K562 (cell line): ENCODE measurements around the gene IMPA2. TPM values are rescaled to one million over a fixed set of nuclear protein-coding genes. Genes with fewer than 3 reads are reported as not detected.

Experiments
- ATAC-seq: fragments of 200-7000 bp; cut with Tn5 transposase; 3 replicates; pipeline ENCODE4 v1.9.1; 2020; ENCODE audit warnings: moderate library complexity
- BruUV-seq: library from RNA; stranded (reverse); fragments of 400-500 nt; replicated peaks from 2 replicates; lab custom pipeline; 2021; lab: Mats Ljungman, UMichigan
- CTCF ChIA-PET: fragments of 300-600 bp; formaldehyde crosslinking; extraction: SDS; loops from one replicate; lab custom pipeline; 2021; ENCODE audit warnings: low intra/inter-chr PET ratio; lab: Yijun Ruan, JAX
- POLR2A ChIA-PET: fragments of 300-600, 350-650 bp; sonication (Branson Sonifier 250); formaldehyde crosslinking; extraction: SDS; loops from one replicate; lab custom pipeline; 2021; ENCODE audit warnings: antibody characterized with exemption, inconsistent platforms; lab: Yijun Ruan, JAX
- DNase-seq, 4 experiments: peaks; one replicate each; pipeline versions ENCODE4 v3.0.0 to v3.0.0-alpha.2; 2011 to 2018; ENCODE audit warnings: low spot score in 3 of 4, mixed read lengths in 3 of 4; ENCODE audit errors: extremely low read depth in 1 of 4
- FAIRE-seq: peaks from 2 replicates; lab custom pipeline; 2011; peaks lifted over from hg19 to GRCh38; lab: Jason Lieb, UNC
- H2AFZ ChIP-seq: 2 replicates; pipeline ENCODE4 v1.6.0; 2011; ENCODE audit warnings: low read depth, low read length, control low read depth, inconsistent platforms
- H3K27ac ChIP-seq: fragments of 200-600 bp; 3 replicates; pipeline ENCODE4 v1.8.0; 2011; ENCODE audit warnings: low read depth, mild to moderate bottlenecking, control low read depth, inconsistent platforms, low read length, moderate library complexity, mixed read lengths; ENCODE audit errors: extremely low read depth
- H3K27me3 ChIP-seq, 2 experiments: fragments of 300-600 bp in 1 of 2; 2 replicates in 1 of 2; 3 replicates in 1 of 2; pipeline versions ENCODE4 v1.6.0 to v1.8.0; 2011; ENCODE audit warnings: inconsistent platforms in 2 of 2, low read length in 2 of 2, mild to moderate bottlenecking in 1 of 2, mixed read lengths in 1 of 2, moderate library complexity in 1 of 2; ENCODE audit not compliant: control insufficient read depth in 2 of 2, insufficient read depth in 2 of 2
- H3K36me3 ChIP-seq: fragments of 300-600 bp; 3 replicates; pipeline ENCODE4 v1.8.0; 2011; ENCODE audit warnings: mild to moderate bottlenecking, low read length, inconsistent platforms; ENCODE audit not compliant: control insufficient read depth, insufficient read depth
- H3K4me1 ChIP-seq, 2 experiments: fragments of 200-600 bp in 1 of 2; replicated peaks in 1 of 2; 2 replicates in 1 of 2; 3 replicates in 1 of 2; pipeline versions ENCODE4 v1.5.1 to v1.8.0; 2011; ENCODE audit warnings: inconsistent platforms in 2 of 2, low read length in 2 of 2, mild to moderate bottlenecking in 1 of 2, mixed read lengths in 1 of 2, moderate library complexity in 1 of 2; ENCODE audit not compliant: control insufficient read depth in 2 of 2, insufficient read depth in 2 of 2
- H3K4me2 ChIP-seq: 2 replicates; pipeline ENCODE4 v1.6.1; 2011; ENCODE audit warnings: low read length, control low read depth, inconsistent platforms, mixed read lengths; ENCODE audit not compliant: insufficient read depth
- H3K4me3 ChIP-seq: fragments of 200-600 bp; sonication (generic), shearing (Covaris generic); 2 replicates; pipeline ENCODE4 v1.5.1; 2016; ENCODE audit warnings: control low read depth, inconsistent platforms
- H3K79me2 ChIP-seq: fragments of 200-600 bp; 3 replicates; pipeline ENCODE4 v1.8.0; 2011; ENCODE audit warnings: low read length, inconsistent platforms; ENCODE audit not compliant: control insufficient read depth, insufficient read depth
- H3K9ac ChIP-seq, 2 experiments: 2 replicates each; pipeline versions ENCODE4 v1.6.0 to v1.6.1; 2011; ENCODE audit warnings: low read depth in 2 of 2, low read length in 2 of 2, control low read depth in 1 of 2, inconsistent platforms in 1 of 2, mild to moderate bottlenecking in 1 of 2, mixed read lengths in 1 of 2; ENCODE audit not compliant: insufficient read depth in 1 of 2
- H3K9me1 ChIP-seq: one replicate; pipeline ENCODE4 v1.6.0; 2011; ENCODE audit warnings: inconsistent platforms, mild to moderate bottlenecking, low read length, moderate library complexity; ENCODE audit not compliant: control insufficient read depth, insufficient read depth
- H3K9me3 ChIP-seq: replicated peaks from 2 replicates; pipeline ENCODE4 v1.5.1; 2011; ENCODE audit warnings: low read depth, low read length, inconsistent platforms; ENCODE audit not compliant: control insufficient read depth, insufficient read depth
- H4K20me1 ChIP-seq: replicated peaks from 2 replicates; pipeline ENCODE4 v1.6.1; 2011; ENCODE audit warnings: low read length, inconsistent platforms, mixed read lengths; ENCODE audit not compliant: control insufficient read depth, insufficient read depth
- ADNP ChIP-seq: fragments of 200-800 bp; sonication (Bioruptor generic); IDR thresholded peaks from 2 replicates; pipeline ENCODE4 v1.6.1; 2016; ENCODE audit warnings: missing genetic modification characterization, missing compliant biosample characterization
- ARNT ChIP-seq, 2 experiments: fragments of 450-650 bp; IDR thresholded peaks; 2 replicates each; pipeline ENCODE4 v1.6.1; 2016; ENCODE audit warnings: mild to moderate bottlenecking in 1 of 2
- HINFP ChIP-seq: fragments of 450-650 bp; conservative IDR thresholded peaks from 2 replicates; pipeline ENCODE4 v1.6.1; 2016; ENCODE audit warnings: missing genetic modification characterization, low read depth, mild to moderate bottlenecking, control low read depth, missing compliant biosample characterization
- ID3 ChIP-seq, 2 experiments: fragments of 250-450 bp in 1 of 2; fragments of 450-650 bp in 1 of 2; sonication (Bioruptor Pico) in 1 of 2; IDR thresholded peaks; 2 replicates each; pipeline versions ENCODE4 v1.6.1 to v1.8.0; 2016 to 2021; ENCODE audit warnings: mild to moderate bottlenecking in 2 of 2, moderate library complexity in 2 of 2, missing compliant biosample characterization in 1 of 2, missing genetic modification characterization in 1 of 2
- MAX ChIP-seq: sonication (generic); formaldehyde crosslinking; IDR thresholded peaks from 2 replicates; pipeline ENCODE4 v1.9.0; 2022; ENCODE audit warnings: mild to moderate bottlenecking, missing genetic modification reagents
- ZBTB34 ChIP-seq: fragments of 250-450 bp; sonication (Bioruptor Pico); IDR thresholded peaks from 2 replicates; pipeline ENCODE4 v1.8.0; 2021; ENCODE audit warnings: mild to moderate bottlenecking, moderate library complexity
- ZBTB49 ChIP-seq: sonication (generic); formaldehyde crosslinking; IDR thresholded peaks from 2 replicates; pipeline ENCODE4 v1.8.0; 2022; ENCODE audit warnings: missing genetic modification reagents, mild to moderate bottlenecking, borderline replicate concordance
- ZNF175 ChIP-seq: fragments of 200-800 bp; sonication (Bioruptor generic); IDR thresholded peaks from 2 replicates; pipeline ENCODE4 v1.6.1; 2016; ENCODE audit warnings: low read depth, mild to moderate bottlenecking, missing genetic modification characterization, missing compliant biosample characterization
- ZNF263 ChIP-seq: sonication (generic); formaldehyde crosslinking; IDR thresholded peaks from 2 replicates; pipeline ENCODE4 v1.8.0; 2022; ENCODE audit warnings: mild to moderate bottlenecking, missing genetic modification reagents, borderline replicate concordance
- ZNF644 ChIP-seq: fragments of 200-800 bp; sonication (Bioruptor generic); IDR thresholded peaks from 2 replicates; pipeline ENCODE4 v1.6.1; 2016; ENCODE audit warnings: low read depth, missing genetic modification characterization, missing compliant biosample characterization
- WGBS: fragments of 100-300 bp; shearing (Covaris generic); methylation state at CpG from one replicate; pipeline ENCODE4 v1.1.6; 2016; ENCODE audit warnings: low coverage, mixed read lengths; ENCODE audit not compliant: insufficient coverage; ENCODE audit errors: missing lambda C conversion rate; 5-methylcytosine and 5-hydroxymethylcytosine counted together
- in situ Hi-C: fragments of 300-500 bp; cut with MboI; formaldehyde crosslinking; loops from 4 replicates; pipeline ENCODE4 v1.15.0; 2018; ENCODE audit warnings: inconsistent platforms, mixed read lengths
- intact Hi-C: fragments of 100-400 bp; cut with micrococcal nuclease; formaldehyde crosslinking; loops from 2 replicates; pipeline ENCODE4 v1.14.2; 2022
- polyA plus RNA-seq, 8 experiments: library from polyadenylated mRNA; depleted of rRNA in 4 of 8; stranded (reverse) in 5 of 8; unstranded in 3 of 8; fragments of >200 nt; fragmentation: Nextera tagmentation in 2 of 8; fragmentation: Illumina TruSeq in 1 of 8; extraction: Ambion mirVana in 2 of 8; extraction: Trizol in 1 of 8; gene quantifications; 2 replicates each; pipeline versions ENCODE4 v1.2.1 to v1.2.3, GENCODE V29; 2011 to 2014; ENCODE audit warnings: inconsistent platforms in 1 of 8, missing spikeins in 1 of 8
- total RNA-seq, 7 experiments: library from RNA; depleted of rRNA in 6 of 7; stranded (reverse); fragments of >200 nt in 6 of 7; fragmentation: Illumina TruSeq in 2 of 7; extraction: Trizol in 2 of 7; gene quantifications; 2 replicates each; pipeline versions ENCODE4 v1.2.1 to v1.2.3, GENCODE V29; 2011 to 2021; ENCODE audit warnings: low replicate concordance in 1 of 7

IMPA2 gene
- total and polyA plus RNA-seq, 9 of the 15 experiments (the other 6 are each of a cell fraction or from before 2014, with no cell fraction given), result 0.62 to 11.3 (median 5.7) TPM

- H3K27me3 ChIP-seq, result no peaks in the 10 kb centered on the region
- in situ Hi-C loops (no loop called here), intact Hi-C loops (no loop called here)
- H3K9me3 ChIP-seq, result peaks cover 2% of the 10 kb centered on the region; the same call in 1 of the 2 replicates
- no peaks in the 10 kb centered on the region for H4K20me1 ChIP-seq
- no peak overlapping the region for H3K4me3 ChIP-seq
- H3K9ac ChIP-seq, result peak overlapping the region; percentile 11 to 29; a peak in 2 of 4 replicates
- peak overlapping the region; percentile 46 for H2AFZ ChIP-seq
- peak overlapping the region; percentile 38; the same call in 1 of the 3 replicates for H3K27ac ChIP-seq
- no peaks in the 10 kb centered on the region; the same call in 2 of the 3 replicates for H3K79me2 ChIP-seq
- H3K36me3 ChIP-seq, result no peaks in the 10 kb centered on the region
- ATAC-seq (peak; percentile 43), FAIRE-seq (peak; percentile 86), DNase-seq (peak; percentile 16 to 87 (median 48))
- no TSS peak for BruUV-seq
- no peaks in the 10 kb centered on the region for H3K9me1 ChIP-seq
- 2% methylated on average over 9 of the region's 9 CpGs for WGBS
- POLR2A ChIA-PET, result interaction anchor here (0.6 to 4.0 kb wide), 10 partner anchors 9 to 116 kb away, joined by 3 to 15 read pairs (median 4); partner anchors contain the start of gene IMPA2
- H3K4me2 ChIP-seq, result peak overlapping the region; percentile 50; the same call in 1 of the 2 replicates
- H3K4me1 ChIP-seq, result peaks cover 43 to 45% of the 10 kb centered on the region in 2 experiments
- CTCF ChIA-PET, result no interaction called here
- TF ChIP-seq ZBTB34 (CRISPR knock-in tag), result no peak
- peak; percentile 75; the same call in 1 of the 2 replicates for TF ChIP-seq ADNP (tag)
- TF ChIP-seq ZBTB49 (CRISPR knock-in tag), result no peak
- peak in 1 of 2 experiments; percentile 35; a peak in 2 of 4 replicates for TF ChIP-seq ARNT (IDR thresholded peaks at IDR 0.05)
- TF ChIP-seq ID3 (CRISPR knock-in tag; IDR thresholded peaks at IDR 0.05), result no peak
- TF ChIP-seq ID3 (tag; IDR thresholded peaks at IDR 0.05), result no peak
- peak; percentile 30; the same call in 1 of the 2 replicates for TF ChIP-seq ZNF263 (CRISPR knock-in tag)
- 0 out of 2 replicates have a peak, but pooled peaks have one; percentile 38 for TF ChIP-seq ZNF175 (CRISPR knock-in tag)
- no peak for TF ChIP-seq HINFP (tag)
- no peak for TF ChIP-seq MAX
- peak; percentile 25; the same call in 1 of the 2 replicates for TF ChIP-seq ZNF644 (tag)
Measured at GRCh38 chr18:11951390-11951851, 29.9 kb upstream of the IMPA2 start.
